ENCODE measurements around the gene AGFG2.
A peak's percentile ranks its signal among the peaks of the same experiment; 100 is the strongest.
"Not testable (repeated sequence)": the region's sequence is repeated elsewhere in the genome, so short reads cannot be mapped to it uniquely, and the experiment has no call there.

AGFG2 gene

DNA sequence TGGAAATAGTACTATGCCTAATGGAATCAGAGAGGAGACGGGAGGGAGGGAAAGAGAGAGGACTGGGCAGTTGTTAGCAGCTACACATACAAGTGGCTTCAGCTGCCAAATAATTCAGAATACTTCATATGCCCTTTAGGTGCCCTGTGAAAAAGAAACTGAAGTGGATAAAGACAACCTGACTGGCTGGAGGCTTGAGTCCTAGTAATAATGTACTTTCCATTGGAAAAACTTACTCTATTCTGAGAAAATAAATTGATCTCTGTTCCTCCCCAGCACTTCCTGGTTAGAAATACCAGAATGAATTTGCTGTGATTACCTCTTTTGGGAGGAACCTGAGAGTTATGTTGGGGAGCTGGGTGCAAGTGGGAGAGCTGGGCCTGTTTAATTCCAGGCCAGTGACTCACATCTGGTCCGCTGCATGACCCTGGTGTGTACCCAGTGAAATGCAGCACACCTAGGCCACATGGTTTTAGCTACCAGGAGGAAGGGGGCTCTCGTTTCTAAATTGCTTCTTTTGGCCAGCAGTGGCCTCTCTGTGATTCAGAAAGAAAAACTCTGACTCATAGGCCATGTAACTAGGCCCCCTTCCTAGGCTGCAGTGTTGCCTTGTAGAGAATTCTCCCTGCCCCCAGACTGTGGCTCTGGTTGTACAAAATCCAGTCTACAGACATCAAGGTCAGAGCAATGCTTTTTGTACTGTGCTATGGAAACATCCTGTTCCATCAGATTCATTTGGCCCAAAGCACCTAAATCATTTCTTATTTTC, 6.5 kb downstream of the AGFG2 start:
- peak; percentile 76 for DNase-seq
- in situ Hi-C loops (cut with HindIII; ENCODE audit: low pct_ligation_motif_present, low pct_unique_long_range_greater_than_20kb, low sequenced_read_pairs): no loop called here

DNA sequence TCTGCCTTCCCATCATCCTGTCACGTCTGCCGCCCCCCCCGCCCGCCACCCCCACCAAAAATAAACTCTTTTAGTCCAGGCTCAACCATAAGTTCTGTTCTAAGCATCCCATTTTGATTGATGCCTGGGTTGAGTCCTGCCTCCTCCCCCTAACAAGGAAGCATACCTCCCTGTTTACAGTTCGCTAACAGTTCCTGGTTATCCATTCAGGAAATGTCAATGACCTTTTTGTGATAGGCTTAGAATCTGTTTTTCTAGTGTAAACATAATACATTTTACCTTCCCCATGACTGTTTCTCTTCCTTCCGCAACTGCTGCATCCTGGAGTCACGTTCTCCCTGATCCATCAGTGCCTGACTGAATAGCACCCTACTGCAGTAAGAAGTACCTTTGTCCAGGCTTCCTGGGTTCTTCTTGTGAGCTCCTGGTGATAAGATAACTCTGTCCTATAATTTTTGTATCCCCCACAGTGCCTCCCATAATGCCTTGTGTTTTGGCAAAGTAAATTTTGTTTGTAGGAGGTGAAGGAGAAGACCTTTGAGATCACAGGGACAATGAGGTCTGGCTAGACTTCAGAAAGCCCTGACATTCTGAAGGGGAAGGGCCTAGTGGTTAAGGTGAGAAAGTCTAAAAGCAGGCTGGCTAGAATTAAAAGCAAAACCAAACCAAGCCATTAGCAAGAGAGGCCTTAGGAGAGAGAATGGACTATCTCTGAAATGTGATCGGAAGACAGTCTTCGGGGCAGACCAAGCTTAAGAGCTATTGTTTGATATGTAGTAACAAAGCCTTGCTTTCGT, 7.3 kb downstream of the AGFG2 start:
- in situ Hi-C loops (cut with HindIII; ENCODE audit: low pct_ligation_motif_present, low pct_unique_long_range_greater_than_20kb, low sequenced_read_pairs): no loop called here
- no peak for DNase-seq

DNA sequence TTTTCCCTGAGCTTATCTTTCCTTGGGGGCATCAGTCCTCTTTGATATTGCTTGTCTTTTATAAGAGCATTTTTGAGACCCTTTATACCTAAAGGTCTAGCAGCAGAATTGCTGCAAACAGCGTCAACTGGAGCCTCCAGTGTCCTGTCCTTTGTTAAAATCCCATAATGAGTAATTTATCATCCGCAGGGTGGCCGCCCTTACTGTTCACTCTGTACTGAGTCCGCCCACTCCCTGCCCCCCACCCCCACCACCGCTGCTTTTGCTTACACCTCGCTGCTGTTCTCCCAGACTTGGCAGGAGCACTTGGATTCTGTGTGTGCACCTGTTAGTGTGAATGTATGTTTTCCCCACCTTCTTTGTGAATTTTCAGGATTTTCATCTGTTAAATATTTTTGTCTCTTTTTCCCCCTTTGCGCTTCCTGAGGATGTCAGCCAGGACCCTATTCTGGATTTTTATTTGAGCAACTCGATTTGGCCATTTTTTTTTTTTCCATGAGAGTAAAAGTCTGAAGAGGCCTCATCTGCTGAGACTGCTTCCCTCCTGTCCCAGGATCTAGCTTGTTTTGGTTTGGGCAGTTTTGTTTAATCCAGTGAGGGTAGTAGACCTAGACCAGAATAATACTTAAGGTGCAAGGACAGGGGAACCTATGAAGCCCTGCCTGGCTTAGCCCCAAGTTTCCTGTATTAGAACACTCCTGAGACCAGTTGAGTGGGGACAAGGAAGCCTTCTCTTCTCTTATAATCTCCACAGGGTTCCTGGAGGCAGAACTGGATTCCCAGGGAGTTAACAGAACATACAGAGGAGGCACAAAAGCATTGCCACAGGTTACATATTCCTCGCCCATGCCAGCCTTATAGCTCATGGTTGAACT, 8.2 kb downstream of the AGFG2 start:
- DNase-seq: no peak

DNA sequence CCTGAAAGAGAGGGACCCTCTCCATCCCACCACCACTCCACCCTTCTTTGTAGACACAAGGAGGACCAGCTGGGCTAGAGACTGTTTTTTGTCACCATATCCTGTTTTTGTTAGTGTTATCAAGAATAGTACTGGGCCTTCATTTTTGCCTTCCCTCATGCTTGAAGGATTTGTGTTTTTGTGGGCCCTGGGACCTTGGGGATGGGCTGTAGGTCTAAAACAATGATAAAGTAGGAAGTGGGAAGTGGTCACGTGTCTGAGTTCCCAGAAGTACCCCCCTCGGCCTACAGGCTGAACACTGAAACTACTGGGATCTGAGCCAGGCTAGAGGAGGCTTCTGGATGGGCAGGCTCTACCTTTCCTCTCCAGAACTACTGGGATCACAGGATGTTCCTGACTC, 8.9 kb downstream of the AGFG2 start:
- DNase-seq: no peak
- in situ Hi-C loops (cut with HindIII; ENCODE audit: low pct_ligation_motif_present, low pct_unique_long_range_greater_than_20kb, low sequenced_read_pairs): no loop called here

More for the DNA sequence above, 8.2 kb downstream of the AGFG2 start:
- in situ Hi-C loops (cut with HindIII; ENCODE audit: low pct_ligation_motif_present, low pct_unique_long_range_greater_than_20kb, low sequenced_read_pairs): no loop called here

DNA sequence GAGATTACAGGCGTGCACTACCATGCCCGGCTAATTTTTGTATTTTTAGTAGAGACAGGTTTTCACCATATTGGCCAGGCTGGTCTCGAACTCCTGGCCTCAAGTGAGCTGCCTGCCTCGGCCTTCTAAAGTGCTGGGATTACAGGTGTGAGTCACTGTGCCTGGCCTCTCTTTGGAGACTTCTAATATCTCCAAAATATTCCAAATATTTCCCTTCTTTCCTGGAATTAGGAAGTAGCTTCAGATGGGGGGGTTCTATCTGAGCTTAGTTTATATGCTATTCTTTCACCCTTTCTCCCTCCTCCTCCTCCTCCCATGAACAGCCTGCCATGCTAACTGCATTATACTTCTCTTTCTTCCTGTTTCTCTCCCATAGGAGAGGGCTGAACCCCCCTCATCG, 9.4 kb downstream of the AGFG2 start:
- in situ Hi-C loops (cut with HindIII; ENCODE audit: low pct_ligation_motif_present, low pct_unique_long_range_greater_than_20kb, low sequenced_read_pairs); DNase-seq: not testable (repeated sequence)

DNA sequence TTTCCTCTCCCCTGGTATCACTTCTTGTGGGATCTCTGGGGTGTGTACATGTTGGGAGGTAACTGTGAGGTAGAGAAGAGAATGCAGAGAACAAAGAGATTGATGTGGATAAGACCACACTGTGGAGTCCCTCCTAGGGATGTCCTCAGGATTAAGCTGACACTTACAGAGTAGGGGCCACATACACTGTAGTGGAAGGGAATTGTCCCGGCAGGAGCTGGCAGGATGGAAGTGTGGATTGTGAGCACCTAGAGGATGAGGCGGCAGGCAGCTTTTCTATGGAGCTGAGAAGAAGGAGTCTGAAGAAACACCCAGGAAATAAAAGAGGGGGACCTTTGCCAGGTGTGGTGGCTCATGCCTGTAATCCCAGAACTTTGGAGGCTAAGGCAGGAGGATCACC, 13.5 kb downstream of the AGFG2 start:
- in situ Hi-C loops (cut with HindIII; ENCODE audit: low pct_ligation_motif_present, low pct_unique_long_range_greater_than_20kb, low sequenced_read_pairs): no loop called here
- DNase-seq: no peak

DNA sequence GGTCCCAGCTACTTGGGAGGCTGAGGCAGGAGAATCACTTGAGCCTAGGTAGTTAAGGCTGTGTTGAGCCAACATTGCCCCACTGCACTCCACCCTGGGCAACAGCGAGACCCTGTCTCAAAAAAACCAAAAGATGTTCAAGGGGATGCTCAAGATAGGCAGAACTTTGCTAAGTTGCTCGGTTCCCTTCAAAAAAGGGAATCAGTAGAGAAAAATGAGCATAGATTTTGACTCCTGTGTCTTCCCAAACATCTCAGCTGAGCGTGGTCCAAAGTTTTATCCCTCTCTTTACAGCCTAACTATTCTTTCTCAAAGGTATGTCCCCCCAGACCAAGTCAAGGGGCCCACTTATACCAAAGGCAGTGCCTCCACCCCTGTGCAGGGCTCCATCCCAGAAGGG, 14.0 kb downstream of the AGFG2 start:
- in situ Hi-C loops (cut with HindIII; ENCODE audit: low pct_ligation_motif_present, low pct_unique_long_range_greater_than_20kb, low sequenced_read_pairs): no loop called here
- DNase-seq: no peak

DNA sequence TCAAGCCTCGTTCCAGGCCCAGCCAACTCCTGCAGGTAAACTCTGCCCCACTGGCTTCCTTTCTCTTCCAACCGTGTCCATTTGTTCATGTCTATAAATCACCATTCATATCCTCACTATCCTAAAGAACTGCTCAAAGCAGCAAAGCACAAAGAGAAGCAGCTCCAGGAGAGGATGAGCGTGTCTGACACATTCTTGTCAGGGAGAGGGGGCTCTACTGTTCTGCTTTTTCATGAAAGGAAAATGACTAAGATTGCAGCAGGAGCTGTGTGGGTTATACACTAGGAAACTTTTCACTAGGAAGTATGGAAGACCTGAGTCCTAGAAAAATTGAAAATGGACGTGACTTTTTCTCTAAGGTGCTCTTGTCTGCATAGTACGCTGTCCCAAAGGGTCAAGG, 16.7 kb downstream of the AGFG2 start:
- in situ Hi-C loops (cut with HindIII; ENCODE audit: low pct_ligation_motif_present, low pct_unique_long_range_greater_than_20kb, low sequenced_read_pairs): no loop called here
- no peak for DNase-seq

DNA sequence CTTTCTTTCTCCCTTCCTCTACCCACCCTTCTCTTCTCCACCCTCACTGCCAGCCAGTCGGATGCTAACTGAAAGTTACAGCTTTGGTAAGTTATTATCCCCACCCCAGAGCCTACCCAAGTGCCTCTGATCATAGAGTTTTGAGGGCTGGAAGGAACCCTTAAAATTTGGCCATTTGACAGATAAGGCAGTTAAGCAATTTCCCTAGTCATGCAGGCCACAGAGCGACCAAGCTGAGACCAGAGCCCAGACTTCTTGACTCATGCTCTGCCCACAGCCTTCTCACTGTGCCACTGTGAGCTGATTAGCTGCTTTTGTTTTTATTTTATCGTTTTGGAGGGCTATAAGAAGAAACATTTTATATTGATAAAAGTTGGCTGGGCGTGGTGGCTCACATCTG, 17.5 kb downstream of the AGFG2 start:
- DNase-seq: no peak
- in situ Hi-C loops (cut with HindIII; ENCODE audit: low pct_ligation_motif_present, low pct_unique_long_range_greater_than_20kb, low sequenced_read_pairs): no loop called here

- DNase-seq: no peak
- in situ Hi-C loops (cut with HindIII; ENCODE audit: low pct_ligation_motif_present, low pct_unique_long_range_greater_than_20kb, low sequenced_read_pairs): no loop called here
Measured at GRCh38 chr7:100559127-100559526, 20.1 kb downstream of the AGFG2 start.

DNA sequence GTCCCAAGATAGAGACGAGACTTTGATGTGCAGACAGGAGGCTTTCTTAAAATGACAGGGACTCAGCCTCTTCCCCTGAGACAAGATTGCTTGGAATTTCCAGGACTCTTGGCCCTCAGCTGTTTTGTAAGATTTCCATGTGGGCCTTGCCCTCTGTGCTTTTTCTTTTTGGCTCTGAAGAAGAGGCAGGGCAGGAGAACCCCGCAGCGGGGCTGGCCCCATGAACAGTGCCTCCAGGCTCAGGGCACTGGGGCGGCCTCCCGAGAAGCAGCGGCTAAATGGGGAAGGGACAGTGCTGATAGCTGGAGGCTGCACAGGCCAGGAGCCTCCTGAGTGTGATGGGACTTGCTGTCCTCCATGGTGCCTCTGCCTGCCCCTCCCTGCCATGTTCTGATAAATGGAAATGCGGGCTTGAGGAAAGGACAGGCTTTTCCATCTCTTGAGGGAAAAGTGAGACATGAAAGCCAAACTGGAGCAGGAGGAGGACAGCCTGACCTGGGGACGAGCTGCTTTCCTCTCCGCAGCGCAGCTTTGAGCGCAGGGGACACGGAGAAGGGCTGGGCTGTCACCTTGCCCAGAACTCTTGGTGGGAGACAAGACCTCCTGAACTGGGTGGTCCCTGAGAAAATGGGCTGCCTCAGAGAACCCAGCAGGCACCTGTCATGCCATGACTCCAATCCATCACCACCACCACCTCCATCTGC, 22.6 kb downstream of the AGFG2 start:
- in situ Hi-C loops (cut with HindIII; ENCODE audit: low pct_ligation_motif_present, low pct_unique_long_range_greater_than_20kb, low sequenced_read_pairs): no loop called here
- DNase-seq: no peak

- DNase-seq: no peak
- in situ Hi-C loops (cut with HindIII; ENCODE audit: low pct_ligation_motif_present, low pct_unique_long_range_greater_than_20kb, low sequenced_read_pairs): no loop called here
Measured at GRCh38 chr7:100562195-100563099, 23.4 kb downstream of the AGFG2 start.

GRCh38 chr7:100563100-100563564, 24.1 kb downstream of the AGFG2 start:
- in situ Hi-C loops (cut with HindIII; ENCODE audit: low pct_ligation_motif_present, low pct_unique_long_range_greater_than_20kb, low sequenced_read_pairs): no loop called here
- no peak for DNase-seq

- in situ Hi-C loops (cut with HindIII; ENCODE audit: low pct_ligation_motif_present, low pct_unique_long_range_greater_than_20kb, low sequenced_read_pairs): no loop called here
- DNase-seq: peak; percentile 77
Measured at GRCh38 chr7:100563809-100564400, 24.9 kb downstream of the AGFG2 start.

GRCh38 chr7:100564405-100564804, 25.4 kb downstream of the AGFG2 start:
- DNase-seq; in situ Hi-C loops (cut with HindIII; ENCODE audit: low pct_ligation_motif_present, low pct_unique_long_range_greater_than_20kb, low sequenced_read_pairs): not testable (repeated sequence)

- in situ Hi-C loops (cut with HindIII; ENCODE audit: low pct_ligation_motif_present, low pct_unique_long_range_greater_than_20kb, low sequenced_read_pairs): no loop called here
- no peak for DNase-seq
Measured at GRCh38 chr7:100565133-100565571, 26.1 kb downstream of the AGFG2 start.

DNA sequence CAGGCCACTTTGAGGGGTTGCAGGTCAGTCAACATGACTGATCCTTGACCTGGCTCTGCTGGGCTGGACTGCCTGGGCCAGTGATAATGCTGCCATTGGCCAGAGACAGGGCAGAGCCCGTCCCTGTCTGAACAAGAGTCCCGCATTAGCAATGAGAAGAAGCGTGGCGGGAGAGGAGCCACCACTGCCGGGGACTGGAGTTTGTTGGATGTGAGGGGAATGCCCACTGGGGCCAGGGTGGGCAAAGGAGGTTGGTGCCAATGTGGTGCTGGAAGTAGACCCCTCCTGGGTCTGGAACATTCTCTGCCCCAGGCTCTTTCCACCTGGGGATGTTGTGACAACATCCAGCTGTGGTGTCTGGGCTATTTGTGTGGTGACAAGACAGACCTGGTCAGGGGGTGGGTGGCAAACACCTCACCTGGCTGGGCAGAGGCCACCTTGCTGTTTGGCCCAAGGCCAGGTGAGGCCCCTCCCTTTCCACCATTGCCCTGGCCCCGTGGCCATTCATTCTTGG, 27.1 kb downstream of the AGFG2 start:
- in situ Hi-C loops (cut with HindIII; ENCODE audit: low pct_ligation_motif_present, low pct_unique_long_range_greater_than_20kb, low sequenced_read_pairs): no loop called here
- DNase-seq: no peak

All from ACHN (cell line).